CD4-positive, alpha-beta T cell (primary cell): ENCODE measurements around the gene CCDC51. TPM values are rescaled to one million over a fixed set of nuclear protein-coding genes. Genes with fewer than 3 reads are reported as not detected.
A peak's percentile ranks its signal among the peaks of the same experiment; 100 is the strongest.

Experiments
- ATAC-seq: fragments of 200-7000 bp; cut with Tn5 transposase; one replicate; pipeline ENCODE4 v1.10.0; 2022; ENCODE audit warnings: mild to moderate bottlenecking; ENCODE audit not compliant: poor library complexity
- CTCF ChIA-PET: fragments of 350-600 bp; sonication (Branson Sonifier 250); formaldehyde crosslinking; loops from one replicate; lab custom pipeline; 2021; ENCODE audit warnings: antibody characterized with exemption, inconsistent platforms; lab: Charles Lee
- POLR2A ChIA-PET: fragments of 350-600 bp; sonication (Branson Sonifier 250); formaldehyde crosslinking; loops from one replicate; lab custom pipeline; 2021; ENCODE audit warnings: antibody characterized with exemption, inconsistent platforms; lab: Charles Lee
- DNase-seq, 14 experiments: peaks; one replicate each; pipeline ENCODE4 v3.0.0-alpha.2; 2013 to 2020; ENCODE audit warnings: mixed read lengths in 2 of 14
- H3K27ac ChIP-seq, 2 donors: one replicate each; pipeline versions ENCODE4 v1.5.1 to v1.7.0; 2013; ENCODE audit warnings: low read length in 2 of 2, low read depth in 1 of 2, mild to moderate bottlenecking in 1 of 2
- H3K27me3 ChIP-seq, 2 experiments: 1 replicate in 1 of 2; 2 replicates in 1 of 2; pipeline versions ENCODE4 v1.6.1 to v1.7.0; 2013; ENCODE audit warnings: low read length in 2 of 2, control low read depth in 1 of 2, mild to moderate bottlenecking in 1 of 2, moderate library complexity in 1 of 2; ENCODE audit not compliant: insufficient read depth in 2 of 2, control insufficient read depth in 1 of 2
- H3K36me3 ChIP-seq: one replicate; pipeline ENCODE4 v1.6.1; 2013; ENCODE audit warnings: low read length, control low read depth; ENCODE audit not compliant: insufficient read depth
- H3K4me1 ChIP-seq: one replicate; pipeline ENCODE4 v1.6.1; 2013; ENCODE audit warnings: low read length, control low read depth; ENCODE audit not compliant: insufficient read depth
- H3K4me3 ChIP-seq: one replicate; pipeline ENCODE4 v1.5.1; 2013; ENCODE audit warnings: mild to moderate bottlenecking, low read length, moderate library complexity
- H3K9me3 ChIP-seq, 2 experiments: 1 replicate in 1 of 2; 2 replicates in 1 of 2; pipeline versions ENCODE4 v1.6.1 to v1.7.0; 2013; ENCODE audit warnings: low read length in 2 of 2, mild to moderate bottlenecking in 2 of 2, control low read depth in 1 of 2, moderate library complexity in 1 of 2; ENCODE audit not compliant: control insufficient read depth in 1 of 2, insufficient read depth in 1 of 2
- H3K27ac Mint-ChIP-seq: one replicate; pipeline ENCODE4 v1.8.0; 2020; ENCODE audit warnings: mixed read lengths
- H3K27me3 Mint-ChIP-seq: one replicate; pipeline ENCODE4 v1.8.0; 2021; ENCODE audit warnings: mixed read lengths
- H3K36me3 Mint-ChIP-seq: one replicate; pipeline ENCODE4 v1.8.0; 2021; ENCODE audit warnings: low read depth, mixed read lengths
- H3K4me1 Mint-ChIP-seq: one replicate; pipeline ENCODE4 v1.8.0; 2021; ENCODE audit warnings: low read depth, mixed read lengths
- H3K4me3 Mint-ChIP-seq: one replicate; pipeline ENCODE4 v1.8.0; 2020; ENCODE audit warnings: mild to moderate bottlenecking, mixed read lengths
- H3K9me3 Mint-ChIP-seq: one replicate; pipeline ENCODE4 v1.8.0; 2020; ENCODE audit warnings: mixed read lengths
- intact Hi-C, 2 experiments: fragments of 100-400 bp; cut with DNase I in 1 of 2; cut with micrococcal nuclease in 1 of 2; formaldehyde crosslinking; loops; one replicate each; pipeline versions ENCODE4 v1.15.1 to v1.9.0; 2023 to 2025; cut with DNase I, micrococcal nuclease
- total RNA-seq, 174 experiments: library from RNA in 2 of 174; stranded (reverse) in 2 of 174; gene quantifications; one replicate each; pipeline ENCODE4 v1.2.3 and lab custom pipeline; 2021 to 2026
- TF ChIP-seq, protein P1 (sequence below): fragments of 200-600 bp; IDR thresholded peaks from one replicate; pipeline ENCODE4 v1.8.0; 2022; ENCODE audit warnings: antibody characterized with exemption, mild to moderate bottlenecking

CCDC51 gene
- total RNA-seq, 2 experiments from 2014 or later: 5.5 to 5.8 TPM

DNA sequence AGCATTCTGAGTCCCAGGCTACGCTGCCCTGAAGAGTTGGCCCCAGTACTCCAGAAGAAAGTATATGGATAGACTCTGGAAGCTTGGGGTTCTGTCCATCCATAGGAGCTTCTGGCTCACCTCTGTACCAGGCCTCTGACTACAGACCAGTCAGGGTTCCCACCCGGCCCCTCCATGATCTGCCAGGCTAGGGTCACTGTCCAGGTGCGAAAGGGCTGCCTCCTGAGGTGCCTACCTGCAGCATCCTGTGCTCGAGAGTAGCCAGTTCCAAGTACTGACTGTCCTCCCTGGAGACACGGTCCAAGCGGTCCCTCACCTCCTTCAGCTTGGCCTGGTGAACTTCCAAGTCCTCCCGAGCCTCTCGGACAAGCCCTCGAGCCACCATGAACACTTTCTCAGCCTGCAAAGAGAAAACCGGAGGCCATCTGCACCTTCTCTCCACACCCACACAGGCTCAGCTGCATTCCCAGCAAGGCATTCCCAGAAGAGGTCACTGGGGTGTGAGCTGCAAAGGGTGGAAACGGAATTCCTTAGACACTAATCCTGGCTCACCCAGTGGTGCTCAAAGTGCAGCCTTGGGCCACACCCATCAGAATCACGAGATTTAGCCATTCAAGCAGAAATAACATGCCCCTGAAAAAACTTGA lies 6.3 kb downstream of the CCDC51 start:
- Mint-ChIP-seq H3K9me3 (no peaks in the 10 kb centered on the region), H3K4me1 (peaks cover 25% of the 10 kb centered on the region), H3K36me3 (peaks cover 10% of the 10 kb centered on the region), H3K4me3 (no peak overlapping the region), H3K27me3 (no peaks in the 10 kb centered on the region), H3K27ac (no peak overlapping the region)
- no peak for DNase-seq
- Histone ChIP-seq H3K9me3 (no peaks in the 10 kb centered on the region), H3K4me3 (no peak overlapping the region), H3K27ac (no peak overlapping the region), H3K27me3 (no peaks in the 10 kb centered on the region), H3K36me3 (peaks cover 15% of the 10 kb centered on the region), H3K4me1 (peaks cover 35% of the 10 kb centered on the region)
- intact Hi-C loops: no loop called here
- POLR2A ChIA-PET: interaction anchor here (0.9 kb wide), 1 partner anchor 162 kb away, joined by 3 read pairs; no protein-coding TSS in a partner anchor
- no peak for ATAC-seq
- CTCF ChIA-PET: interaction anchor here (1.0 to 1.2 kb wide), 2 partner anchors 33 to 74 kb away, joined by 3 to 4 read pairs; no protein-coding TSS in a partner anchor
- TF ChIP-seq, protein P1, sequence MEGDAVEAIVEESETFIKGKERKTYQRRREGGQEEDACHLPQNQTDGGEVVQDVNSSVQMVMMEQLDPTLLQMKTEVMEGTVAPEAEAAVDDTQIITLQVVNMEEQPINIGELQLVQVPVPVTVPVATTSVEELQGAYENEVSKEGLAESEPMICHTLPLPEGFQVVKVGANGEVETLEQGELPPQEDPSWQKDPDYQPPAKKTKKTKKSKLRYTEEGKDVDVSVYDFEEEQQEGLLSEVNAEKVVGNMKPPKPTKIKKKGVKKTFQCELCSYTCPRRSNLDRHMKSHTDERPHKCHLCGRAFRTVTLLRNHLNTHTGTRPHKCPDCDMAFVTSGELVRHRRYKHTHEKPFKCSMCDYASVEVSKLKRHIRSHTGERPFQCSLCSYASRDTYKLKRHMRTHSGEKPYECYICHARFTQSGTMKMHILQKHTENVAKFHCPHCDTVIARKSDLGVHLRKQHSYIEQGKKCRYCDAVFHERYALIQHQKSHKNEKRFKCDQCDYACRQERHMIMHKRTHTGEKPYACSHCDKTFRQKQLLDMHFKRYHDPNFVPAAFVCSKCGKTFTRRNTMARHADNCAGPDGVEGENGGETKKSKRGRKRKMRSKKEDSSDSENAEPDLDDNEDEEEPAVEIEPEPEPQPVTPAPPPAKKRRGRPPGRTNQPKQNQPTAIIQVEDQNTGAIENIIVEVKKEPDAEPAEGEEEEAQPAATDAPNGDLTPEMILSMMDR: no peak

GRCh38 chr3:48432411-48433371 lies 7.2 kb downstream of the CCDC51 start:
- DNase-seq: no peak

More at GRCh38 chr3:48432411-48433371, 7.2 kb downstream of the CCDC51 start:
- TF ChIP-seq, protein P1: no peak
- POLR2A ChIA-PET: no interaction called here
- no peaks in the 10 kb centered on the region for H3K9me3 Mint-ChIP-seq
- peaks cover 10% of the 10 kb centered on the region for H3K36me3 Mint-ChIP-seq
- peaks cover 18% of the 10 kb centered on the region for H3K4me1 Mint-ChIP-seq
- H3K27ac ChIP-seq: no peak overlapping the region
- CTCF ChIA-PET: interaction anchor here (0.5 to 1.2 kb wide), 3 partner anchors 21 to 75 kb away, joined by 3 read pairs; no protein-coding TSS in a partner anchor
- H3K36me3 ChIP-seq: peaks cover 15% of the 10 kb centered on the region
- H3K27me3 Mint-ChIP-seq: no peaks in the 10 kb centered on the region
- no peak for ATAC-seq
- intact Hi-C loops: no loop called here
- peaks cover 38% of the 10 kb centered on the region for H3K4me1 ChIP-seq
- H3K4me3 ChIP-seq: no peak overlapping the region
- peak overlapping the region; percentile 38 for H3K4me3 Mint-ChIP-seq
- H3K27me3 ChIP-seq: no peaks in the 10 kb centered on the region
- H3K27ac Mint-ChIP-seq: no peak overlapping the region
- no peaks in the 10 kb centered on the region for H3K9me3 ChIP-seq
